Midbrain (tissue), 1 donor: ENCODE results near the gene ODAPH.
A peak's percentile ranks its signal among the peaks of the same experiment; 100 is the strongest.

Source experiments
- DNase-seq: peaks from one replicate; lab custom pipeline; 2025; lab: John Stamatoyannopoulos, UW

Gene ODAPH

GRCh38 chr4:75544870-75545269 lies 11.0 kb upstream of the ODAPH start:
- DNase-seq, result no peak

- no peak for DNase-seq
These were observed 10.3 kb upstream of the ODAPH start for GRCh38 chr4:75545526-75545925.

- peak; percentile 0 for DNase-seq
These were observed 8.0 kb upstream of the ODAPH start for GRCh38 chr4:75547647-75548387.

GRCh38 chr4:75549019-75549418 lies 6.8 kb upstream of the ODAPH start:
- no peak for DNase-seq

- no peak for DNase-seq
These were observed 3.4 kb upstream of the ODAPH start for GRCh38 chr4:75552452-75552851.

GRCh38 chr4:75557696-75558095 lies 1.8 kb downstream of the ODAPH start:
- no peak for DNase-seq

- DNase-seq, result no peak
These were observed 5.9 kb downstream of the ODAPH start for GRCh38 chr4:75561789-75562188.

GRCh38 chr4:75564023-75564422 lies 8.2 kb downstream of the ODAPH start:
- DNase-seq, result no peak

- no peak for DNase-seq
These were observed 9.6 kb downstream of the ODAPH start for GRCh38 chr4:75565481-75565880.

- DNase-seq, result no peak
These were observed 11.0 kb downstream of the ODAPH start for GRCh38 chr4:75566911-75567310.

GRCh38 chr4:75567725-75568124 lies 11.9 kb downstream of the ODAPH start:
- no peak for DNase-seq

- DNase-seq, result no peak
These were observed 28.2 kb downstream of the ODAPH start for GRCh38 chr4:75584067-75584466.

GRCh38 chr4:75593393-75593792 lies 37.5 kb downstream of the ODAPH start:
- DNase-seq, result no peak

- DNase-seq, result no peak
These were observed 40.2 kb downstream of the ODAPH start for GRCh38 chr4:75596061-75596460.

- no peak for DNase-seq
These were observed 42.5 kb downstream of the ODAPH start for GRCh38 chr4:75598390-75598789.

- DNase-seq, result no peak
These were observed 43.8 kb downstream of the ODAPH start for GRCh38 chr4:75599647-75600046.

GRCh38 chr4:75605928-75606327 lies 50.1 kb downstream of the ODAPH start:
- no peak for DNase-seq

- DNase-seq, result no peak
These were observed 56.4 kb downstream of the ODAPH start for GRCh38 chr4:75612306-75612705.
